HAP-1 (cell line): ENCODE data around the gene METTL24.
A peak's percentile ranks its signal among the peaks of the same experiment; 100 is the strongest.
"Not testable (repeated sequence)": the region's sequence is repeated elsewhere in the genome, so short reads cannot be mapped to it uniquely, and the experiment has no call there.

ENCODE experiments used
- DNase-seq, 2 experiments: peaks; one replicate each; pipeline ENCODE4 v3.0.0-alpha.2; 2016 to 2020; ENCODE audit warnings: low spot score in 2 of 2
- H3K27me3 ChIP-seq: fragments of 250-450 bp; sonication (Bioruptor Pico); 2 replicates; pipeline ENCODE4 v1.5.1; 2020; ENCODE audit warnings: low read depth, mild to moderate bottlenecking, moderate library complexity
- H3K36me3 ChIP-seq: fragments of 250-450 bp; sonication (Bioruptor Pico); replicated peaks from 2 replicates; pipeline ENCODE4 v1.5.1; 2020; ENCODE audit warnings: mild to moderate bottlenecking
- H3K4me1 ChIP-seq: fragments of 250-450 bp; sonication (Bioruptor Pico); 2 replicates; pipeline ENCODE4 v1.5.1; 2020; ENCODE audit warnings: mild to moderate bottlenecking
- H3K4me3 ChIP-seq: fragments of 250-450 bp; sonication (Bioruptor Pico); 2 replicates; pipeline ENCODE4 v1.5.1; 2020; ENCODE audit warnings: mild to moderate bottlenecking, moderate library complexity
- H3K9me3 ChIP-seq: fragments of 250-450 bp; sonication (Bioruptor Pico); 2 replicates; pipeline ENCODE4 v1.5.1; 2020; ENCODE audit warnings: mild to moderate bottlenecking, moderate library complexity
- in situ Hi-C: fragments of 300-500 bp; cut with MboI; formaldehyde crosslinking; loops from 3 replicates; pipeline ENCODE4 v1.14.3; 2020; ENCODE audit warnings: low sequenced_read_pairs, inconsistent platforms, mixed read lengths

METTL24 gene

DNA sequence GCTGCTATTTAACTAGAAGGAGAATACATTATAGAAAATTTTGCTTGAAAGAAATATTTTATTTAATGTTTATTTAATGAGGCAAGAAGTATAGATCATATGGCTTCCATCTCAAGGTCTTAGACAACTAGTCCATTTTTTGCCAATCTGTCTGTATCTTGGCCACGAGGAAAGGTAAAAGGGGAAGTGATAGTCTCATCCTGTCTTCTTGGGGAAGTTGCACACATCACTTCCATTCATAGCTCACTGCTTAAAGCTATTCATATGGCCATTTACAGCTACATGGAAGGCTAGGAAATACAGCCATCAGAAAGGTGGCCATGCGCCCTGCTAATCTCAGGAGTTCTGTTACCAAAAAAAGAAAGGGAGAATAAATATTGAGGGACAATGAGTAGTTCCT, 50.8 kb downstream of the METTL24 start:
- Histone ChIP-seq H3K36me3 (no peaks in the 10 kb centered on the region), H3K27me3 (no peaks in the 10 kb centered on the region), H3K4me1 (peaks cover 9% of the 10 kb centered on the region), H3K9me3 (no peaks in the 10 kb centered on the region), H3K4me3 (no peak overlapping the region)
- in situ Hi-C loops: no loop called here
- DNase-seq: no peak

- H3K4me3 ChIP-seq, in situ Hi-C loops: not testable (repeated sequence)
Observed at GRCh38 chr6:110305832-110306231, 52.3 kb downstream of the METTL24 start.

DNA sequence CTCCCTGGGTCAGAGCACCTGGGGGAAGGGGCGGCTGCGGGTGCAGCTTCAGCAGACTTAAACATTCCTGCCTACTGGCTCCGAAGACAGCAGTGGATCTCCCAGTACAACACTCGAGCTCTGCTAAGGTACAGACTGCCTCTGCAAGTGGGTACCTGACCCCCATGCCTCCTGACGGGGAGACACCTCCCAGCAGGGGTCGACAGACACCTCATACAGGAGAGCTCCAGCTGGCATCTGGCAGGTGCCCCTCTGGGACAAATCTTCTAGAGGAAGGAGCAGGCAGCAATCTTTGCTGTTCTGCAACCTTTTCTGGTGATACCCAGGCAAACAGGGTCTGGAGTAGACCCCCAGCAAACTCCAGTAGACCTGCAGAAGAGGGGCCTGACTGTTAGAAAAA, 54.5 kb downstream of the METTL24 start:
- H3K36me3 ChIP-seq, H3K27me3 ChIP-seq, H3K4me3 ChIP-seq, H3K4me1 ChIP-seq, in situ Hi-C loops, DNase-seq, H3K9me3 ChIP-seq: not testable (repeated sequence)

More at GRCh38 chr6:110305832-110306231, 52.3 kb downstream of the METTL24 start:
- H3K27me3 ChIP-seq, DNase-seq, H3K4me1 ChIP-seq, H3K9me3 ChIP-seq, H3K36me3 ChIP-seq: not testable (repeated sequence)

DNA sequence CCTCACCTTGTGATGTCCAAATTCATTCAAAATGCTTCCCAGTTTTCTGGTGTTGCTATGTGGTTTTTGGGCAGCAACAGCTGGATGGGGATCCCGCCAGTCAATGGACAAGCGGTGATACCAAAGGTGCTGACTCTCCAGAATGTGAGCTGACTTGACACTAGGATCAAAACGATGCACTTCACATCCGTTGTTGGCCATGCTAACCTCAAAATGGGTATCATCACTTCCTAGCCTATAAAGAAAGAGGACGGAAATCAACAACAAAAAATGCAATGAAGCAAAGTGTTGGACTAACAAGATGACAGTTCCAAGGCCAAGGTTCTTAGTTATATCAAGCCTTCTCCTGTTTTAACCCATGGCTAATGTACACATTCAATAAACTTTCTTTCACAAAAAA, 59.2 kb downstream of the METTL24 start:
- peaks cover 15% of the 10 kb centered on the region for H3K4me1 ChIP-seq
- H3K27me3 ChIP-seq: no peaks in the 10 kb centered on the region
- no peak overlapping the region for H3K4me3 ChIP-seq
- in situ Hi-C loops: no loop called here
- no peaks in the 10 kb centered on the region for H3K36me3 ChIP-seq
- no peaks in the 10 kb centered on the region for H3K9me3 ChIP-seq
- no peak for DNase-seq

- Histone ChIP-seq H3K27me3 (no peaks in the 10 kb centered on the region), H3K36me3 (no peaks in the 10 kb centered on the region), H3K9me3 (no peaks in the 10 kb centered on the region), H3K4me1 (peaks cover 15% of the 10 kb centered on the region), H3K4me3 (no peak overlapping the region)
- in situ Hi-C loops: no loop called here
- DNase-seq: no peak
Observed at GRCh38 chr6:110298411-110298810, 59.7 kb downstream of the METTL24 start.

DNA sequence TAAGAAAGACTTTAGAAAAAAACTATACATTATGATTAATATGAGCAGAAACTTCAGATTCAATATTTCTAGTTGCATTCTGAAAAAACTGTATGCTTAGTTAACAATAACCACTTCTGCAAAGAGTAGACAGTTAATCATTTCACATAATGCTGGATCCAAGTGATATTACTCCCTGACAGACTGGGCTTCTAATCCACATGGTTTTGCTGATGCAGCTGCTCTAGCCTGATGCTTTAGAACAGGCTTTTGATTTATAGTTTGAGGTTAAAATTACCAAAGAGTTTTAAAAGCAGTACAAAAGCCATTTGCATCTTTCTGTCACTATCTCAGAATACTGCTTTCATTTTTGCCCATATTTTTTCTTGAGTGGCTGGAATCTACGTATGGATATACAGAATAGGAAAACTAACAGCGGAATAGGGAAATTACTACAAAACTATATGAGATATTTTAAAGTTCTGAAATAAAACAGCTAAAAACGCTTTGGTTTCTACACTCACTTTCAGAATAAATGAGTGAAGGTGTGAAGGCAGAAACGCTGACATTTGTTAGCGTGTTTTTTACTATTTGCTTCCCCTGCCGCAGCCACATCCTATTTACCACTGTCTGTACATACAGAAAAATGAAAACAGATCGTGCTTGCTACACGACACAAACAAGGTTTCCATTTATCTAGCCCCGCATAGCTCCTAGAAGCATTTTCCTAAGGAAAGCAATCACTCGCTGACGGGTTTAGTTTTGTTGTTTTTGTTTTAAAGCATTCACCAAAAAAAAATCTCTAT, 61.7 kb downstream of the METTL24 start:
- in situ Hi-C loops: no loop called here
- H3K27me3 ChIP-seq: no peaks in the 10 kb centered on the region

GRCh38 chr6:110295451-110296165, 62.5 kb downstream of the METTL24 start:
- peak; percentile 66 to 79 for DNase-seq
- no peak overlapping the region for H3K4me3 ChIP-seq
- H3K9me3 ChIP-seq: no peaks in the 10 kb centered on the region
- no peaks in the 10 kb centered on the region for H3K36me3 ChIP-seq
- no peaks in the 10 kb centered on the region for H3K27me3 ChIP-seq
- in situ Hi-C loops: no loop called here
- H3K4me1 ChIP-seq: peaks cover 15% of the 10 kb centered on the region

More for the DNA sequence above, 61.7 kb downstream of the METTL24 start:
- DNase-seq: no peak
- no peaks in the 10 kb centered on the region for H3K36me3 ChIP-seq
- H3K4me1 ChIP-seq: peaks cover 15% of the 10 kb centered on the region
- H3K4me3 ChIP-seq: no peak overlapping the region
- H3K9me3 ChIP-seq: no peaks in the 10 kb centered on the region

DNA sequence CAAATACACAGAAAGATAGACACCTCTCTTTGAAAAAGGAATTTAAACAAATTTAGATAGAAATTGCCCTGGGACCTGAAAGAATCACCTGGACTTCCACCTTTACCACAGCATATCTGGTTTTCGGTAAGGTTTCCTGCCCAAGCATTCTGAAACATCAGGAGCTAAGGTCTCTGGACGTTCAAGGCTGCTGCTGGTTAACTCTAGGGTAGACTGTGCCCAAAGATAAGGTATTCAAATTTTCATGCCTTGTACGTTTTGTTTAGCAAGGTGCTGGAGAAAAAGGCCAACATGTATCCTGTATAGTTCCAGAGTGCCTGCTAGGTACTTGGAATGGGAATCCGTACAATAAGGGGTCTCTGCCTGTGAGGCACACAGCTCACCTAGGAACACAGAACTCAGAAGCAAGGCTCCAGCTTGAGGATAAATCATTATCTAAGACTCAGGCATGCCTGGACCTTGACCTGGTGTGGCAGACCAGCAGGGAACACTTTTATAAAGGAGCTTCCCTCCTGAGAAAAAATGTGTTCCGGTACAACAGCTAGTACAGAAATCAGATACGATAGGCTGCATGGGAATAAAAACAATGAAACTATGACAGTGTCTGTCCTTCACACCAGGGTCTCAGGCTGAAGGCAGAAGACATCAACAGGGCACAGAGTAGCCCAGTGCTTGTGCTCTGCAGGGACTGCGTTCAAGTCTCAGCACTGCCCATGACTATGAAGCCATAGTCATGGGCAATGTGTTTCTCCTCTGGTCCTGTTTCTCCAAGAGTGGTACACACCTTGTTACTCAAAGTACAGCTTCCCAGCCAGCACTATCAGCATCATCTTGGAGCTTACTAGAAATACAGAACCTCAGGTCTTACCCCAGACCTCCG, 70.4 kb downstream of the METTL24 start:
- in situ Hi-C loops: no loop called here
- no peak for DNase-seq
- no peaks in the 10 kb centered on the region for H3K27me3 ChIP-seq
- peaks cover 6% of the 10 kb centered on the region; the same call in 1 of the 2 replicates for H3K4me1 ChIP-seq
- no peaks in the 10 kb centered on the region for H3K9me3 ChIP-seq
- H3K36me3 ChIP-seq: no peaks in the 10 kb centered on the region
- no peak overlapping the region for H3K4me3 ChIP-seq

DNA sequence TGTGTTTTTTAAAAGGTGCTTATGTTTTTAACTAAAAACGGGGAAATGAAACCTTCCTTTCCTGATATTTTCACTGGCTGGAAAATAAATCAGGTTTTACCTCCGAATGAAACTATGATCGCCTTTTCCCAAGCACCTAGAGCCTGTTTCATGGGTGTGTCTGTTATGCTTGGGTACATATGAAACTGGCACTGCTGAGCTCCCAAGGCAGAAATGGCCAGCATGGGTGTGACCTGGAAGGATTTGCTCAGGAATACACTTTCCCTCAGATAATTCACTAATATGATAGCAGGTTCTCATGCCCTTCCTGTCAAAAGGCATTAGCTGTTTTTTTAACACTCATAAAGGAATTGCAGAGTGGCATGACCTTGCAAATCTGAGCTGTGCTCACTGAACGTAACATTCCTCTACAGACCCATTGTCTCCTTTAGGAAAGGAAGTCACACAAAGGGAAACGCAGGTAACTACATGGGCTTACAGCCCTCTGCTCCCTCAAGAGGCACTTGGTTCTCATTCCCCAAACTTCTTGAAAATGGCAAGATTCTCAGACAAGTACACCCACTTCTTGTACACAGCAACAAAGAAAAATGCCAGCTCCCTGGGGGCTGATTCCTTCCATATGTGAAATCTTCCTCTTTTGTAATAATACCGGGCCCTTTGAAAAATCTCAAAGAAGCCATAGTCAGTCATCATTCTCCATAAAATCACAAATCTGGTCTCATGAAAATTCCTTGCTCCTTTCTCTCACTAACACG, 72.7 kb downstream of the METTL24 start:
- no peak for DNase-seq
- Histone ChIP-seq H3K36me3 (no peaks in the 10 kb centered on the region), H3K4me3 (no peak overlapping the region), H3K9me3 (no peaks in the 10 kb centered on the region), H3K27me3 (no peaks in the 10 kb centered on the region), H3K4me1 (peaks cover 6% of the 10 kb centered on the region; the same call in 1 of the 2 replicates)
- in situ Hi-C loops: no loop called here

GRCh38 chr6:110284855-110285254, 73.3 kb downstream of the METTL24 start:
- Histone ChIP-seq H3K36me3 (no peaks in the 10 kb centered on the region), H3K4me1 (peaks cover 6% of the 10 kb centered on the region; the same call in 1 of the 2 replicates), H3K27me3 (no peaks in the 10 kb centered on the region), H3K9me3 (no peaks in the 10 kb centered on the region), H3K4me3 (no peak overlapping the region)
- in situ Hi-C loops: no loop called here
- no peak for DNase-seq

DNA sequence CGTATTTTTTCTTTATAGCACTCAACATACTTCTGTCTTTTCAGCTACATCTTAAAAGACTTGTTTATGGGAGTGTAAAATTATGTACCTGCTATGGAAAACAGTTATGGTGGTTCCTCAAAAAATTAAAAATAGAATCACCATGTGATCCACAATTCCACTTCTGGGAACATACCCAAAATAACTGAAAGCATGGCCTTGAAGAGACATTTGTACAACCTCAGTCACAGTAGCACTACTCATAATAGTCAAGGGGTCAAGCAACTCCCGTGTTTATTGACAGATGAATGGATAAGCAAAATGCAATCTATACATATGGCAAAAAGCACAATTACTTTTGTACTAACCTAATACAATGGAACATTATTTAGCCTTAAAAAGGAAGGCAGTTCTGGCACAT, 74.5 kb downstream of the METTL24 start:
- Histone ChIP-seq H3K4me1 (peaks cover 6% of the 10 kb centered on the region; the same call in 1 of the 2 replicates), H3K9me3 (no peaks in the 10 kb centered on the region), H3K4me3 (no peak overlapping the region), H3K36me3 (no peaks in the 10 kb centered on the region), H3K27me3 (no peaks in the 10 kb centered on the region)
- DNase-seq: no peak
- in situ Hi-C loops: no loop called here

GRCh38 chr6:110282412-110282811, 75.7 kb downstream of the METTL24 start:
- Histone ChIP-seq H3K27me3 (no peaks in the 10 kb centered on the region), H3K4me1 (peaks cover 6% of the 10 kb centered on the region; the same call in 1 of the 2 replicates), H3K4me3 (no peak overlapping the region), H3K9me3 (no peaks in the 10 kb centered on the region), H3K36me3 (no peaks in the 10 kb centered on the region)
- in situ Hi-C loops: no loop called here
- DNase-seq: no peak

DNA sequence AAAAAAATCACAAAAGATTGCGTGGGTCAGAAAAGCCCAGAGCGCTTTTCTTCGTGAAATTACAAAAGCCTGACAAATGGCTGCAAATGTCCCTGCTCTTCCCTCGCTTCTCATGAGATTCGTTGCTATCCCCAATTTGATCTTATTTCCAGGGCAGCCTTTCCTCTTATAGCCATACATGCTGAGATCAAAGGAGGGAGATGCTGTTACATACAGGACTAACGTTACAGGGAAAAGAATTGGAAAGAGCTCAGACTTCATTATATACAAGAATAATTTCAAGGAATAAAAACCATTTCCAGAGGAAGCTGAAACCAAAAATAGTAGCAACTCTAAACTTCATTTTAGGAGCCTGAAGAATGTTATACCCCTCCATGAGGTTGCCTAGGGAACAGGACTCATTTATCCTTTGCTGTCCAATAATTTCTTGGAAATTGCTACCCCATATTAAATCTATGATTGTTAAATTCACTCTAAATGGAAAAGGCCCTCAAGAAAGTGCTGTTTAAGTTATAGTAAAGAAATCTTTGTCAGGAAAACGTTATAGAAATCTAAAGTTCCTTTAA, 81.0 kb downstream of the METTL24 start:
- Histone ChIP-seq H3K36me3 (no peaks in the 10 kb centered on the region), H3K4me3 (no peak overlapping the region), H3K9me3 (no peaks in the 10 kb centered on the region), H3K4me1 (peaks cover 11% of the 10 kb centered on the region), H3K27me3 (no peaks in the 10 kb centered on the region)
- no peak for DNase-seq
- in situ Hi-C loops: no loop called here
